ENCODE data around the gene VWCE. TPM values are rescaled to one million over a fixed set of nuclear protein-coding genes. Genes with fewer than 3 reads are reported as not detected.
A peak's percentile ranks its signal among the peaks of the same experiment; 100 is the strongest.

VWCE gene
- polyA plus RNA-seq, 1 of the 3 experiments (the other 2 are of a cell fraction) = 5.0 TPM

- H3K9me3 ChIP-seq = no peaks in the 10 kb centered on the region
- H3K4me3 ChIP-seq (ENCODE audit: low read depth in 2 of 2, low read length in 1 of 2) = peak overlapping the region; percentile 55 to 69
- 0 out of 2 replicates have a peak, but pooled peaks cover 6% of the 10 kb centered on the region for H4K20me1 ChIP-seq (ENCODE audit: insufficient read depth)
- TF ChIP-seq REST (IDR thresholded peaks at IDR 0.05; ENCODE audit: low read depth, low read length) (0 out of 2 replicates have a peak, but pooled peaks have one; percentile 6), RAD21 (IDR thresholded peaks at IDR 0.05; ENCODE audit: low read length) (no peak), CHD2 (IDR thresholded peaks at IDR 0.05; ENCODE audit: low read length, partially characterized antibody) (peak; percentile 3), MEF2A (IDR thresholded peaks at IDR 0.05; ENCODE audit: borderline replicate concordance, low read depth) (no peak), MXI1 (IDR thresholded peaks at IDR 0.05; ENCODE audit: low read depth, low read length) (peak; percentile 90), MAX (IDR thresholded peaks at IDR 0.05; ENCODE audit: low read depth) (0 out of 2 replicates have a peak, but pooled peaks have one; percentile 62)
- WGBS (ENCODE audit: low lambda C conversion rate) = 6% methylated on average over 33 of the region's 60 CpGs
- DNase-seq = peak; percentile 88
- peaks cover 0 to 12% of the 10 kb centered on the region in 2 experiments for H3K36me3 ChIP-seq (replicated peaks in 1 of 2; ENCODE audit: control insufficient read depth in 1 of 2, insufficient read depth in 2 of 2, low read length in 1 of 2)
- H3K79me2 ChIP-seq (ENCODE audit: insufficient read depth) = no peaks in the 10 kb centered on the region
- peaks cover 17% of the 10 kb centered on the region for H3F3A ChIP-seq (replicated peaks; ENCODE audit: insufficient read depth)
- H3K27me3 ChIP-seq (ENCODE audit: insufficient read depth) = no peaks in the 10 kb centered on the region
- H3K27ac ChIP-seq (ENCODE audit: low read depth in 2 of 2, low read length in 1 of 2) = peak overlapping the region in 1 of 2 experiments; percentile 58; a peak in 2 of 4 replicates
- H3K4me1 ChIP-seq (ENCODE audit: control insufficient read depth in 1 of 2, insufficient read depth in 2 of 2, low read depth in 1 of 2, low read length in 1 of 2) = peaks cover 16 to 23% of the 10 kb centered on the region in 2 experiments; a peak in 2 of 4 replicates
- ChIA-PET CTCF (interaction anchor here (0.7 to 3.2 kb wide), 11 partner anchors 12 to 352 kb away, joined by 3 to 20 read pairs (median 3); no protein-coding TSS in a partner anchor), POLR2A (interaction anchor here (1.3 kb wide), 1 partner anchor 68 kb away, joined by 7 read pairs; the partner anchor contains the start of genes CYB561A3 and TMEM138)
- H3K9me2 ChIP-seq = no peaks in the 10 kb centered on the region
- H3K9ac ChIP-seq = peak overlapping the region; percentile 58
- H2AFZ ChIP-seq (ENCODE audit: low read depth) = peak overlapping the region; percentile 69; the same call in 1 of the 2 replicates
- peak overlapping the region; percentile 97 for H3K4me2 ChIP-seq
These were observed 1.0 kb downstream of the VWCE start for GRCh38 chr11:61293867-61294716.

- CTCF ChIA-PET = interaction anchor here (3.2 kb wide), 1 partner anchor 39 kb away, joined by 20 read pairs; no protein-coding TSS in a partner anchor
- TF ChIP-seq TCF12 (IDR thresholded peaks at IDR 0.05) (no peak), RFX5 (IDR thresholded peaks at IDR 0.05; ENCODE audit: low read length) (no peak), SIN3A (IDR thresholded peaks at IDR 0.05; ENCODE audit: borderline replicate concordance, low read depth, low read length) (no peak), FOXJ3 (CRISPR knock-in tag; IDR thresholded peaks at IDR 0.05) (no peak), POLR2AphosphoS5 (IDR thresholded peaks at IDR 0.05; ENCODE audit: low read depth, low read length) (no peak), CTCF (IDR thresholded peaks at IDR 0.05) (no peak), CHD2 (IDR thresholded peaks at IDR 0.05; ENCODE audit: low read length, partially characterized antibody) (no peak), ZBTB33 (IDR thresholded peaks at IDR 0.05; ENCODE audit: borderline replicate concordance, low read depth) (no peak), NRF1 (IDR thresholded peaks at IDR 0.05; ENCODE audit: low read depth, low read length) (no peak), YY1 (IDR thresholded peaks at IDR 0.05; ENCODE audit: low read depth) (no peak), RCOR1 (IDR thresholded peaks at IDR 0.05; ENCODE audit: low read length) (no peak)
- POLR2A ChIA-PET = no interaction called here
These were observed 2.8 kb downstream of the VWCE start for GRCh38 chr11:61292356-61292755.

More at GRCh38 chr11:61292356-61292755, 2.8 kb downstream of the VWCE start:
- Histone ChIP-seq H3K4me1 (ENCODE audit: control insufficient read depth in 1 of 2, insufficient read depth in 2 of 2, low read depth in 1 of 2, low read length in 1 of 2) (peaks cover 11 to 16% of the 10 kb centered on the region in 2 experiments; a peak in 2 of 4 replicates), H3K9me3 (no peaks in the 10 kb centered on the region), H3F3A (replicated peaks; ENCODE audit: insufficient read depth) (peaks cover 2% of the 10 kb centered on the region), H3K27me3 (ENCODE audit: insufficient read depth) (no peaks in the 10 kb centered on the region), H3K4me3 (ENCODE audit: low read depth in 2 of 2, low read length in 1 of 2) (no peak overlapping the region), H4K20me1 (ENCODE audit: insufficient read depth) (no peaks in the 10 kb centered on the region), H3K9ac (no peak overlapping the region), H3K4me2 (no peak overlapping the region), H2AFZ (ENCODE audit: low read depth) (no peak overlapping the region), H3K9me2 (no peaks in the 10 kb centered on the region), H3K36me3 (replicated peaks in 1 of 2; ENCODE audit: control insufficient read depth in 1 of 2, insufficient read depth in 2 of 2, low read length in 1 of 2) (peaks cover 0 to under 1% of the 10 kb centered on the region in 2 experiments), H3K27ac (ENCODE audit: low read depth in 2 of 2, low read length in 1 of 2) (no peak overlapping the region), H3K79me2 (ENCODE audit: insufficient read depth) (no peaks in the 10 kb centered on the region)
- no peak for DNase-seq
- WGBS (ENCODE audit: low lambda C conversion rate) = 94% methylated on average over 2 of the region's 2 CpGs
